ENCODE results near the gene NOD1.
"Not testable (repeated sequence)": the region's sequence is repeated elsewhere in the genome, so short reads cannot be mapped to it uniquely, and the experiment has no call there.

Gene NOD1

GRCh38 chr7:30421647-30422196, 56.9 kb downstream of the NOD1 start:
- DNase-seq (ENCODE audit: low read depth in 2 of 2), result no peak

- DNase-seq (ENCODE audit: low read depth in 2 of 2), result no peak
Observed at GRCh38 chr7:30420662-30421061, 57.9 kb downstream of the NOD1 start.

- not testable (repeated sequence) for DNase-seq (ENCODE audit: low read depth in 2 of 2)
Observed at GRCh38 chr7:30420080-30420479, 58.5 kb downstream of the NOD1 start.

- no peak for DNase-seq (ENCODE audit: low read depth in 2 of 2)
Observed at GRCh38 chr7:30413864-30414263, 64.7 kb downstream of the NOD1 start.

GRCh38 chr7:30412782-30413504, 65.6 kb downstream of the NOD1 start:
- peak; percentile 56 to 58 for DNase-seq (ENCODE audit: low read depth in 2 of 2)

- DNase-seq (ENCODE audit: low read depth in 2 of 2), result no peak
Observed at GRCh38 chr7:30411897-30412296, 66.7 kb downstream of the NOD1 start.

- no peak for DNase-seq (ENCODE audit: low read depth in 2 of 2)
Observed at GRCh38 chr7:30411173-30411572, 67.4 kb downstream of the NOD1 start.

- peak in 1 of 2 experiments; percentile 3 for DNase-seq (ENCODE audit: low read depth in 2 of 2)
Observed at GRCh38 chr7:30406664-30407425, 71.7 kb downstream of the NOD1 start.

- DNase-seq (ENCODE audit: low read depth in 2 of 2), result no peak
Observed at GRCh38 chr7:30405179-30405578, 73.4 kb downstream of the NOD1 start.

GRCh38 chr7:30403477-30403876, 75.1 kb downstream of the NOD1 start:
- DNase-seq (ENCODE audit: low read depth in 2 of 2), result no peak

GRCh38 chr7:30396389-30396788, 82.2 kb downstream of the NOD1 start:
- peak in 1 of 2 experiments; percentile 4 for DNase-seq (ENCODE audit: low read depth in 2 of 2)

GRCh38 chr7:30395676-30396075, 82.9 kb downstream of the NOD1 start:
- DNase-seq (ENCODE audit: low read depth in 2 of 2), result no peak

GRCh38 chr7:30391806-30392205, 86.8 kb downstream of the NOD1 start:
- no peak for DNase-seq (ENCODE audit: low read depth in 2 of 2)

GRCh38 chr7:30390736-30391636, 87.6 kb downstream of the NOD1 start:
- DNase-seq (ENCODE audit: low read depth in 2 of 2), result no peak

GRCh38 chr7:30389791-30390190, 88.8 kb downstream of the NOD1 start:
- DNase-seq (ENCODE audit: low read depth in 2 of 2), result no peak

GRCh38 chr7:30382607-30383006, 96.0 kb downstream of the NOD1 start:
- DNase-seq (ENCODE audit: low read depth in 2 of 2), result no peak

- DNase-seq (ENCODE audit: low read depth in 2 of 2), result not testable (repeated sequence)
Observed at GRCh38 chr7:30380824-30381223, 97.8 kb downstream of the NOD1 start.

GRCh38 chr7:30380294-30380693, 98.3 kb downstream of the NOD1 start:
- DNase-seq (ENCODE audit: low read depth in 2 of 2), result no peak

GRCh38 chr7:30379741-30380140, 98.8 kb downstream of the NOD1 start:
- DNase-seq (ENCODE audit: low read depth in 2 of 2), result no peak

GRCh38 chr7:30379131-30379530, 99.5 kb downstream of the NOD1 start:
- peak; percentile 12 to 17 for DNase-seq (ENCODE audit: low read depth in 2 of 2)

GRCh38 chr7:30378275-30378674, 100.3 kb downstream of the NOD1 start:
- no peak for DNase-seq (ENCODE audit: low read depth in 2 of 2)
